SK-N-MC (cell line): ENCODE results near the gene ENO3.

ENCODE experiments used
- DNase-seq: peaks from one replicate; pipeline ENCODE4 v3.0.0-alpha.2; 2011; ENCODE audit warnings: low read depth, low spot score
- H3K27ac ChIP-seq: fragments of 200-600 bp; sonication (generic); 2 replicates; pipeline ENCODE4 v1.5.1; 2016; ENCODE audit warnings: mixed run types
- H3K36me3 ChIP-seq: fragments of 200-600 bp; sonication (generic); 2 replicates; pipeline ENCODE4 v1.6.1; 2017; ENCODE audit warnings: antibody characterized with exemption, low read length, mixed read lengths; ENCODE audit not compliant: insufficient read depth
- H3K4me3 ChIP-seq: fragments of 200-600 bp; sonication (generic); 2 replicates; pipeline ENCODE4 v1.5.1; 2016
- H3K9ac ChIP-seq: fragments of 200-600 bp; sonication (generic); 2 replicates; pipeline ENCODE4 v1.8.0; 2017; ENCODE audit warnings: mixed run types, mixed read lengths; ENCODE audit not compliant: insufficient read length
- H3K9me3 ChIP-seq: fragments of 200-600 bp; sonication (generic); 2 replicates; pipeline ENCODE4 v1.6.1; 2017; ENCODE audit warnings: low read depth, mild to moderate bottlenecking, antibody characterized with exemption, low read length, moderate library complexity, mixed read lengths
- EZH2 ChIP-seq: fragments of 200-600 bp; sonication (generic); IDR thresholded peaks from one replicate; pipeline ENCODE4 v1.6.1; 2017; ENCODE audit warnings: antibody characterized with exemption
- FOXP2 ChIP-seq: optimal IDR thresholded peaks from 2 replicates; pipeline ENCODE3; 2011; ENCODE audit warnings: mild to moderate bottlenecking, moderate library complexity; ENCODE audit not compliant: insufficient read depth; ENCODE audit errors: extremely low read length, control extremely low read depth
- POLR2AphosphoS5 ChIP-seq: IDR thresholded peaks from 2 replicates; pipeline ENCODE4 v1.6.1; 2012; ENCODE audit warnings: mild to moderate bottlenecking, low read depth, low read length, borderline replicate concordance

The ENO3 gene

DNA sequence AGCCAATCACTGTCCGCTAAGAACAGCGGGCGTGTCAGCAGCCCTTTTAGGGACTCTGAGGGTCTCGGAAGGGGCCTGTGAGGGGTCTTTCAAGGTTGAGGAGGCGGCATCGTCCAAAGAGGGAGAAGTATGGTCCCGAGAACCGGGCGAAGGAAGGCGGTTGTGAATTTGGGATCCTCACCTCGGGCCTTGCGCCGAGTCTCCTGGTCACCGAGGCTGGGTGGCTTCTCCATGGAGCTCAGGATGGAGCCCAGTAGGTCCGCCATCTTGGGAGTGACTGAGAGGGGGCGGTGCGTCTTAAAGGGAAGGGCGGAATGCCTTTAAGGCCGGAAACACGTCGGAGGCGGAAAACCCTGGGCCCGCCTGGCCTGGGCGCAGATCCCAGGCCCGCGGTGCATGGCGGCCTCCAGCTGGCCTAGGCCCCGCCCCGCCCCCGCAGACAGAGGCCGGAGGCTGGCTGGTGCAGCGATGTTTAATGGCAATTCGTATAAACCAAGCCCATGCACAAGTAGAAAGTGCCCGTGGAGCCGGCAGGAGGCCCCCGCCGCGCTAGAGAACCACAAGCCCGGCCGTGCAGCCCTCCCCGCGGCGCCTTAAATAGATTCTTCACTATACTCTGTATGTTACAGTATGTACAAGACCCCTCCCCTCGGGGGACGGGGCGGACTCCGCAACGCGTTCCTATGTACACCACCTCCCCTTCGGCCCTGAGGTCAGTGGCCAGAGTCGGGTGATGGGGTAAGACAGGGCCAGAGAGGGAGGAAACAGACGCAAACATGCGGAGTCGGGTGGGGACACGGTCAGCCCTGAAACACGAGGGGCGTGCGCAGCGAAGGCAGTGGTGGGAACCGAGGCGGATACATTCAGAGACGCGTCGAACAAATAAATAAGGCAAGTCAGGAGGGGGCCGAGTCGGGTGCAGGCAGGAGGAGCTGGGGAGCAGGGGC lies 16.9 kb downstream of the ENO3 start, which contains the start of gene SPAG7:
Gene SPAG7, minus strand, starts transcription at position 279 of the 947 bp plus-strand sequence. Its CDS starts 13 bp downstream, at position 266.
- peak within 1 kb of the TSS; percentile 89 for H3K9ac ChIP-seq
- no peaks in the 10 kb centered on the region for H3K9me3 ChIP-seq
- DNase-seq = peak; percentile 66
- peak within 1 kb of the TSS; percentile 98 for H3K27ac ChIP-seq
- peak within 1 kb of the TSS; percentile 98 for H3K4me3 ChIP-seq
- peak; percentile 51; the same call in 1 of the 2 replicates for TF ChIP-seq POLR2AphosphoS5
- TF ChIP-seq EZH2 = no peak
- peak; percentile 10 for TF ChIP-seq FOXP2
- H3K36me3 ChIP-seq = peaks cover 14% of the 10 kb centered on the region

DNA sequence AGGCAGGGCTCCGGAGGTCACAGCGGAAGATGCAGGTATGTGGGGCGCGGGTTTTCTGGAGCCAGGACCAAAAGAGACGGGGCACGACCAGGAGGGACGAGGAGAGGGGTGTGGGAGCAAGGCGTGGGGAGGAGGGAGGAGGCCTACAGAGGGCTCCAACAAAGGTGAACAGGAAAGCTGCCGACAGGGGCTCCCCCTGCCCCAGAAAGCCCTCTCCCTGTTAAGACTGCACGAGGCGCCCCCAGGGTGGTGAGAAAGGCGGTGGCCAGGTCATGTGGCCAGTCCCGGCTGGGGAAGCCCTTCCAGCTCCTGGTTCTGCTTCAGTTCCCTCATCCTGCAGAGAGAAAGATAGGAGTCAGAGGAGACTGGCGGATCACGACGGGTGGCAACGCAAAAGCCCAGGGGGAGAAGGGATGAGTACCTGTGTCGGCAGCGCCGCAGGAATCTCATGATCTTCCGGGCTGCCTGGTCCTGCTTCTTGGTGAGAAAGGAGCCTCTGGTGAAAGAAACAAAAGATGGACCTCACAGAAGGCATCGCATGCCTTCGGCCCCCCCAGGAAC lies 17.6 kb downstream of the ENO3 start:
- Histone ChIP-seq H3K27ac (peak overlapping the region; percentile 98), H3K9me3 (no peaks in the 10 kb centered on the region)
- DNase-seq = no peak

DNA sequence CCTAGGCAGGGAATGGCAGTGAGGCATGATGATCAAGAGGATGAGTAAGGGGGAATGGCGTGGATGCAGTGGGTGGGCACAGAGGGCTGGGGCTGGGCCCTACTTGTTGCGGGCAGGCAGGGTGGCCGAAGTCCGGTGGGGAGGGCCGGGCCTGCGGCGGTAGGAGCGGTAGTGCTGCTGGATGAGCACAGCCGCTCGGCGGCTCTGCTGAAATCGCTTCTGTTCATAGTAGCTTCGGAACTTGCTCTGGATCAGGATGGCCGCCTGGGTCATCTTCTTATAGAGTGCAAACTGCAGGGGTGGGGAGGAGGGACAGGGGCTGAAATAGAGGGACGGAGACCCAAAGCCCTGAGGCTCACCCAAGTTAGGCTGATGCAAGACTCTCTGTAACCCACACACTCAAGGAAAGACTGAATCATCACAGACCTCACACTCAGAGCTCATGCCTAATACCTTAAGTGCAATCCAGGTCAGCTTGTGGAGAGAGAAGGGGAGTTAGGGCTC lies 18.2 kb downstream of the ENO3 start:
- Histone ChIP-seq H3K9ac (peak overlapping the region; percentile 89), H3K4me3 (peak overlapping the region; percentile 98), H3K9me3 (no peaks in the 10 kb centered on the region), H3K27ac (peak overlapping the region; percentile 36; the same call in 1 of the 2 replicates), H3K36me3 (peaks cover 14% of the 10 kb centered on the region)
- TF ChIP-seq FOXP2 (no peak), POLR2AphosphoS5 (no peak), EZH2 (no peak)
- DNase-seq = no peak

More for the DNA sequence above, 17.6 kb downstream of the ENO3 start:
- Histone ChIP-seq H3K9ac (peak overlapping the region; percentile 89), H3K36me3 (peaks cover 14% of the 10 kb centered on the region), H3K4me3 (peak overlapping the region; percentile 98)
- TF ChIP-seq FOXP2 = no peak
- TF ChIP-seq EZH2 = no peak
- no peak for TF ChIP-seq POLR2AphosphoS5

- no peak for DNase-seq
- Histone ChIP-seq H3K9ac (peak overlapping the region; percentile 37), H3K9me3 (no peaks in the 10 kb centered on the region), H3K36me3 (peaks cover 14% of the 10 kb centered on the region), H3K27ac (peak overlapping the region; percentile 36; the same call in 1 of the 2 replicates), H3K4me3 (no peak overlapping the region)
- TF ChIP-seq FOXP2 (no peak), POLR2AphosphoS5 (no peak), EZH2 (no peak)
These were observed 18.7 kb downstream of the ENO3 start for GRCh38 chr17:4969551-4970173.

DNA sequence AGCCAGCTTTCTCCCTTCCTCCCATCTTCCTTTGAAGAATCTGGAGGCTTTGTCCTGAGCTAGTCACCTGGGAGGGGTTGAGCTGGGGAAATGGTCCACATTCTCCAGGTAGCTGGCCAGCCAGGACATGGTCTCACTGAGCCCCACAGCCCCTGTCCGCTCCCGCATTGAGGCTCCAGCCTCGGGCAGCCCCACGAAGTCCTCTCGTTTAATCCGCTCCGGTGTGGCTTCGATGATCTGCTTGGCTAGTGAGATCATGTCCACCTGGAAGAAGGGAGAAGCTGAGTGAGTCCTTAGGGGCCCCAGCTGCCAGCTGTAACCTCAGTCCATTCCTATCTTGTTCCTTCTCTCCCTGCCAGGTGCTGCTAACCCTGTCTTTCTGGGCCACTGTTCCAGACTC lies 19.4 kb downstream of the ENO3 start:
- Histone ChIP-seq H3K36me3 (peaks cover 12% of the 10 kb centered on the region), H3K9me3 (no peaks in the 10 kb centered on the region), H3K4me3 (no peak overlapping the region), H3K9ac (no peak overlapping the region), H3K27ac (no peak overlapping the region)
- DNase-seq = no peak
- no peak for TF ChIP-seq POLR2AphosphoS5
- TF ChIP-seq EZH2 = no peak
- no peak for TF ChIP-seq FOXP2

DNA sequence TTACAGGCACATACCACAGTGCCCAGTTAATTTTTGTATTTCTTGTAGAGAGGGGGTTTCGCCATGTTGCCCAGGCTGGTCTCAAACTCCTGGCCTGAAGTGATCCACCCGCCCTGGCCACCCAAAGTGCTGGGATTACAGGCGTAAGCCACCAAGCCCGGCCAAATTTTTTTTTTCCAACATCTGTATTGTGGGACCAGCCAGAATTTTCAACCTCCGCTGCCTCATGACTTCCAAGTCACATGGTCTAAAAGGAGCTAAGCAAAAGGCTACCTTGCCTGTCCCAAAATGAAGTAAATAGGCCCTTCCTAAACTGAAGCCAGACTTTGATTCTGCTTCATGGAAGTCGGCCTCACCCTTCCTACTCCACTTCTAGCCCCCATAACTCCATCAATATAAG lies 20.9 kb downstream of the ENO3 start:
- Histone ChIP-seq H3K9me3 (no peaks in the 10 kb centered on the region), H3K36me3 (peaks cover 4% of the 10 kb centered on the region; the same call in 1 of the 2 replicates), H3K27ac (no peak overlapping the region), H3K4me3 (no peak overlapping the region), H3K9ac (no peak overlapping the region)
- no peak for DNase-seq
- TF ChIP-seq FOXP2 (no peak), EZH2 (no peak), POLR2AphosphoS5 (no peak)

GRCh38 chr17:4972322-4972721 lies 21.4 kb downstream of the ENO3 start:
- H3K9ac ChIP-seq = no peak overlapping the region

More at GRCh38 chr17:4972322-4972721, 21.4 kb downstream of the ENO3 start:
- no peak for DNase-seq
- Histone ChIP-seq H3K9me3 (no peaks in the 10 kb centered on the region), H3K36me3 (peaks cover 8% of the 10 kb centered on the region; the same call in 1 of the 2 replicates), H3K27ac (no peak overlapping the region), H3K4me3 (no peak overlapping the region)
- TF ChIP-seq FOXP2 = no peak
- TF ChIP-seq POLR2AphosphoS5 = no peak
- no peak for TF ChIP-seq EZH2
